Stimulated activated memory B cell treated with anti-CD40 and anti-IgM and Interleukin-4, amounts not matched to agents 10 μg/mL and 1 μg/mL and 100 μg/mL, for 72 hours (primary cell): ENCODE data around the gene SLC5A10.

ENCODE experiments used
- ATAC-seq: fragments of 150-1000 bp; cut with Tn5 transposase; 2 replicates; pipeline ENCODE4 v1.10.0; 2021
- H3K27ac Mint-ChIP-seq: one replicate; pipeline ENCODE4 v1.8.0; 2022; ENCODE audit warnings: mild to moderate bottlenecking, mixed read lengths
- H3K27me3 Mint-ChIP-seq: one replicate; pipeline ENCODE4 v1.8.0; 2022; ENCODE audit warnings: mixed read lengths
- H3K36me3 Mint-ChIP-seq: one replicate; pipeline ENCODE4 v1.8.0; 2022; ENCODE audit warnings: mixed read lengths
- H3K4me1 Mint-ChIP-seq: one replicate; pipeline ENCODE4 v1.8.0; 2022; ENCODE audit warnings: mixed read lengths
- H3K4me3 Mint-ChIP-seq: one replicate; pipeline ENCODE4 v1.8.0; 2022; ENCODE audit warnings: mild to moderate bottlenecking, moderate library complexity, mixed read lengths
- H3K9me3 Mint-ChIP-seq: one replicate; pipeline ENCODE4 v1.8.0; 2022; ENCODE audit warnings: mixed read lengths

The SLC5A10 gene

DNA sequence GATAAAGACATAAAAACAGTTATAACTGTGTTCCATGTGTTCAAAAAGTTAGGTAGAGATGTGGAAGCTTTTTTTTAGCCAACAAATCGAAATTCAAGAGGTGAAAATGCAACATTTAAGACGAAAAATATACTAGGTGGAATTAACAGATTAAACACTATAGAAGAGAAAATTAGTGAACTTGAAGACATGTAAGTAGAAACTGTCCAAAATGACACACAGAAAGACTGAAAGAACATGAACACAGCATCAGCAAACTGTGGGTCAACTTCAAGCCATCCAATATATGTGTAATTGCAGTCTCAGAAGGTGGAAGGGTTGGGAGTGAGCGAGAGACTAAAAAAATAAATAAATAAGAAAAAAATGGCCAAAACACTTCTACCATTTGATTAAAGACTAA is 43.3 kb downstream of the SLC5A10 start:
- Mint-ChIP-seq H3K4me1 (peaks cover 28% of the 10 kb centered on the region), H3K9me3 (peaks cover 3% of the 10 kb centered on the region), H3K27me3 (no peaks in the 10 kb centered on the region), H3K27ac (no peak overlapping the region), H3K4me3 (no peak overlapping the region), H3K36me3 (peaks cover 24% of the 10 kb centered on the region)
- ATAC-seq: no peak

DNA sequence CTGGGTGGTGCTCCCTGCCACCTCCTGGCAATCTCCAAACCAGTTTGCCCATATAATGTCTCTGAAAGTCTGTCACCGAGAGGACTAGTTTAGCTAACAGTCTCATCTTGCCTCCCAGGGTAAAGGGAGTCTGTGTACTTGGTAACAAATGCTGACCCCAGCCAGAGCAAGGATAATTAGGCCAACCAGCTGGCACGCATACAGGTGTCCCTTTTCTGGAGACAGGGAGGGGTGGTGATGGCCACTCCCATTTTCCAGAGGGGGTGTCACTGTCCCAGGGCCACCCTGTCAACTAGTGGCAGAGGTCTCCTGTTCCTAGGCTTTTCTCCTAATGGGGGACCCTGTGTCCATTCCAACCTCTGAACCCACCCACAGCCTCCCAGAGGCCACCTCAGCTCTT is 44.5 kb downstream of the SLC5A10 start:
- H3K27me3 Mint-ChIP-seq: no peaks in the 10 kb centered on the region
- peaks cover 3% of the 10 kb centered on the region for H3K9me3 Mint-ChIP-seq
- H3K4me1 Mint-ChIP-seq: peaks cover 40% of the 10 kb centered on the region
- no peak overlapping the region for H3K27ac Mint-ChIP-seq
- H3K36me3 Mint-ChIP-seq: peaks cover 24% of the 10 kb centered on the region
- no peak overlapping the region for H3K4me3 Mint-ChIP-seq
- no peak for ATAC-seq

DNA sequence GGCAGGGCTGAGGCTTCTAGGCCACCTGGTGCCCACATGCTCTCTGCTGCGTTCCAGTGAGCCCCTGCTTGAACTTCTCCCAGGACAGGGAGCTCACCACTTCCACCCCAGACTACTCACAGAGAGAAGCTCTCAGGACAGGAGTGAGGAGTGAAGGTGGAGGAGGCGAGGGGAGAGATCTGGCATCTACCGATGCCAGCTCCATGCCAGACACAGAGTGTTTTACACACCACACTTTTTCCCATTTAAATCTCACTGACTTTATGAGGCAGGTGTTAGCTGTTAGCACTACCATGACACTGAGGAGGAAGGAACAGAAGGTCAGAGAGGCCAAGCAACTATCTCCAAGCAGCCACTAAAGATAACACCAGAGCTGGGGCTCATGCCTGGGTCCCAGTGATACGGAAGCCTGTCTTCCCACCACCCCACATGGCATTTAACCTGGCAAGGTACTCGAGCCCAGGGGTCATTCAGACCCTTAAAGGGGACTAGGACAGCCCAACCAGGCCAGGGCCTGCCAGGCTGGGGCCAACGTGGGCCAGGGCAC is 45.8 kb downstream of the SLC5A10 start:
- H3K27ac Mint-ChIP-seq: no peak overlapping the region

DNA sequence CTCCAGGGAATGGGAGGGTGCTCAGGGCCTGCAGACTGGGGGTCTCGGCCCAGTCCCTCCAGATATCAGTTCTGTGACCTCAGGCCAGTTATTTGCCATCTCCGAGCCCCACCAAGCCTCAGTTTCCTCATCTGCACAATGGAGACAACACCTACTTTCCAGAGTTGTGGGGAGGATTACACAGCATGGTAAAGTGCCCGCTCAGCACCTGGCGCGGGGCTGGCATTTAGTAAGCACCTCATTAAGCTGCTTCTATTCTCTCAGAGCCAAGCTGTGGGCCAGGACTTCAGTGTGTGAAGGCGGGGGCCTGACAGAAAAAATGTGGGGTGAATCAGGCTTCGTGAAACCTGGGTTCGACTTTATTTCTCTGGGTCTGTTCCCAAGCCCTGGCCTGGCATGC is 47.4 kb downstream of the SLC5A10 start:
- H3K27ac Mint-ChIP-seq: no peak overlapping the region
- H3K4me3 Mint-ChIP-seq: no peak overlapping the region
- H3K9me3 Mint-ChIP-seq: peaks cover 3% of the 10 kb centered on the region
- H3K36me3 Mint-ChIP-seq: peaks cover 28% of the 10 kb centered on the region
- ATAC-seq: no peak
- H3K27me3 Mint-ChIP-seq: no peaks in the 10 kb centered on the region
- peaks cover 39% of the 10 kb centered on the region for H3K4me1 Mint-ChIP-seq

More for the DNA sequence above, 45.8 kb downstream of the SLC5A10 start:
- Mint-ChIP-seq H3K4me1 (peaks cover 43% of the 10 kb centered on the region), H3K27me3 (no peaks in the 10 kb centered on the region), H3K36me3 (peaks cover 28% of the 10 kb centered on the region), H3K9me3 (peaks cover 3% of the 10 kb centered on the region), H3K4me3 (no peak overlapping the region)
- ATAC-seq: no peak

DNA sequence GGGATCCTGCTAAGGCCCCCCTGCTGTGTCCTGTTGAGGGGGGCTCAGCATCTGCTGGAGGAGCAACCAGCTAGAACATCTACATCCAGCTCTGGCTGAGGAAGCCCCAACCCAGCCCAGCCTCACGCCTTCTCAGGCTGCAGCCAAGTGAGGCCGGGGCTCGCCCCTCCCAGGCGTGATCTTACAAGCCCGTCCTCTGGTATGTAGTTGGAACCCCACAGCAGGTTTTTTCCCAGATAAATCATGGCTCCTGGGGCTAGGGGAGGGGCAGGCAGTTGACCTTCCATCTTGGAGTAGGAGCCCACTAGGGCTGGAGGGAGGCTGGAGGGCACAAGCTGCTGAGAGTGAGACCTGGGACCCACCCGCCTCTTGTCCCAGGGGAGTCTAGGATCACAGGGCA is 47.9 kb downstream of the SLC5A10 start:
- peaks cover 40% of the 10 kb centered on the region for H3K4me1 Mint-ChIP-seq
- H3K27me3 Mint-ChIP-seq: no peaks in the 10 kb centered on the region
- H3K36me3 Mint-ChIP-seq: peaks cover 26% of the 10 kb centered on the region
- H3K27ac Mint-ChIP-seq: no peak overlapping the region
- peaks cover 3% of the 10 kb centered on the region for H3K9me3 Mint-ChIP-seq
- ATAC-seq: no peak
- H3K4me3 Mint-ChIP-seq: no peak overlapping the region

DNA sequence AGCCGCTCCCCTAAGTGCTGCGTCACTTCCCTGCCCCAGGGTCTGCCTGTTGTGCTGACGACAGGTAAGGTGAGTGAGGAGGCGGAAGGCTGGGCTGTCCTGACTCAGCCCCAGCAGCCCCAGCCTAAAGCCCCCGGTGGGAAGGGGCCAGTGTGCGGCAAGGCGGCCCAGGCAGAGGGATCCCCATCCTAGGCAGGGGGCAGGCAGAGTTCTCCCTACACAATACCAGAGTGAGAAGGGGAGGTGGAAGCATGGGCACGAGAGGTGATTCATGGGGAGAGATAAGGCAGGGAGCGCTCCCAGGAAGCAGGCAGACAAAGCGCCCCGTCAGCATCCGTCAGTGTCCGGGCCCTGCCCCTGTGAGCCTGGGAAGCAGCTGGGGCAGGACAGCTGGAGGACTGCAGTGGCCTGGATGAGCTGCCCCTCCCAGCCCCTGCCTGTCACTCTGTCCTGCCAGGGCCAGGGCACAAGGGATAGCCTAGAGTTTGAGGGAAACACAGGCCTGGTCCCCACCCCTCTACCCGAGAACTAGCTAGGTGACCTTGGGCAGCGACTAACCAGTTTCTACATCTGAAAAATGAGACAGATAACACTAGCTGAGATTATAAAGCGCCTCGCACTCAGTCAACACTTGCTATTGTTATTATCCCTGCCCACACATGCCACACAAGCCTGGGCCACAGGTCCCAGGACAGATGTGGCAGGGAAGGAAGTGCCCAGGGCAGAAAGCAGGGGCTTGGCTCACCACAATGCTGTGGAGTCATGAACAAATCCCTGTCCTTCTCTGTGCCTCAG is 48.8 kb downstream of the SLC5A10 start:
- no peaks in the 10 kb centered on the region for H3K27me3 Mint-ChIP-seq
- H3K9me3 Mint-ChIP-seq: no peaks in the 10 kb centered on the region
- H3K4me1 Mint-ChIP-seq: peaks cover 43% of the 10 kb centered on the region
- H3K4me3 Mint-ChIP-seq: no peak overlapping the region
- no peak for ATAC-seq
- H3K36me3 Mint-ChIP-seq: peaks cover 17% of the 10 kb centered on the region
- no peak overlapping the region for H3K27ac Mint-ChIP-seq

DNA sequence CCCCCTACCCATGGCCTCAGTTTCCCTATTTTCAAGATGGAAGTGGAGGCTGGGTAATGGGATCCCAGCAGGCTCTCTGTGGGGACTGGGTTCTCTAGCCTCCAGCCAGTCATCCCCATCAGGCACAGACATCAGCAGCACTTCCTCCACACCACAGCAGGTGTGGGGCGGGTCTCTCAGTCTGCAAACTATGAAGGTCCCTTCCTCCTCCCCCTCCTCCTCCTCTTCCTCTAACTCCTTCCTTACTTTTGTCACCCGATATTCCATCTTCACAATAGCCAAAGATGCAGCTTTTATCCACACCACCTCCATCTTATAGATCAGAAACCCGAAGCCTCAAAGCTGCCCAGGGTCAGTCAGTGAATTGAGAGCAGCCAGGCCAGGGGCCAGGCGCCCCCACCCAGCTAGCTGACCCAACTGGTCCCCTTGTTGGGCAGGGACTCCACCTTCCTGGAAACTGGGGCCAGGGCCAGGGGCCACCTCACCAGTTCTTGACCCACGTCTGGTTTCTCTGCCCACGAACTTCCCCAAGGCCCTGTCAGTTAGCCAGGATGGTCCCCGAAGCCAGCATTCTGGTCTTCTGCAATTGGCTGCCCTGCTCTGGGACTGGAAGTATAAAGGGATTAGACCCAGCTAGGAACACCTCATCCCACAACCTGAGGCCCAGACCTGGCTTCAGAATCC is 50.1 kb downstream of the SLC5A10 start:
- no peaks in the 10 kb centered on the region for H3K27me3 Mint-ChIP-seq

DNA sequence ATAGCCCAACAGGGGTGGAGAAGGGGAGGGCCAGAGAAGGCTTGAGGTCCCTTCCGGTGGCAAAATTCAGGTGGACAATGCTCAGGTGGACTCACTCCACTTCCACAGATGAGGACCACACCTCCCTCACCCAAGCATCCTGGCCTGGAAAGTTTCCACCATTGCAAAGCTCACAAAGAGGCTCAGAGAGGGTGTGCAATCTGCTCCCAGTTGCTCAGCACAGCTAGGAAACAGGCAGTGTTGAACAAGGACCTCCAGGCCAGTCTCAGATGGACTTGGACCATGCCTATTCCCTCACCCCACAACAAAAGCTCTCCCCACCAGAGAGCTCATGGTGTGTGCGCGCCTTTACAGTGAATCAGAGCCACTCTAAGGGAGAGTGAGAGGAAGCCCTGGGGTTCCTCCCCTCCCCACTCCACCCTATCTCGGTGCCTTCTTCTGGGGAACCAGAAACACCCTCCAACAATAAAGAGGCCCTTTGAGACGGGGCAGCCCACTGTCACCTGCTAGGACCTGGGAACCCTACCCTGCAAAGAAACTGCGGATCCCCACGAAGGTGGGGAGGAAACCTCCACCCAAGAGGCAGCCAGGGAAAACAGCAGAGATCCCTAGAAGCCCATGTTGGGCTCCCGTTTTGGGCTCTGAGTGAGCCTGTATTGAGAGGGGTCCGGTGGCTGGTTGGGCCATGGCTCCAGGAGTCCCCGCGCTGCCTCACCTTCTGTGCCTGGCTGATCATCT is 51.0 kb downstream of the SLC5A10 start:
- no peak for ATAC-seq
- Mint-ChIP-seq H3K27me3 (no peaks in the 10 kb centered on the region), H3K4me3 (peak overlapping the region; percentile 85)

More for the DNA sequence above, 50.1 kb downstream of the SLC5A10 start:
- no peak for ATAC-seq
- H3K4me3 Mint-ChIP-seq: no peak overlapping the region
- H3K9me3 Mint-ChIP-seq: no peaks in the 10 kb centered on the region
- peaks cover 49% of the 10 kb centered on the region for H3K4me1 Mint-ChIP-seq
- peaks cover 4% of the 10 kb centered on the region for H3K36me3 Mint-ChIP-seq
- H3K27ac Mint-ChIP-seq: peak overlapping the region; percentile 53

DNA sequence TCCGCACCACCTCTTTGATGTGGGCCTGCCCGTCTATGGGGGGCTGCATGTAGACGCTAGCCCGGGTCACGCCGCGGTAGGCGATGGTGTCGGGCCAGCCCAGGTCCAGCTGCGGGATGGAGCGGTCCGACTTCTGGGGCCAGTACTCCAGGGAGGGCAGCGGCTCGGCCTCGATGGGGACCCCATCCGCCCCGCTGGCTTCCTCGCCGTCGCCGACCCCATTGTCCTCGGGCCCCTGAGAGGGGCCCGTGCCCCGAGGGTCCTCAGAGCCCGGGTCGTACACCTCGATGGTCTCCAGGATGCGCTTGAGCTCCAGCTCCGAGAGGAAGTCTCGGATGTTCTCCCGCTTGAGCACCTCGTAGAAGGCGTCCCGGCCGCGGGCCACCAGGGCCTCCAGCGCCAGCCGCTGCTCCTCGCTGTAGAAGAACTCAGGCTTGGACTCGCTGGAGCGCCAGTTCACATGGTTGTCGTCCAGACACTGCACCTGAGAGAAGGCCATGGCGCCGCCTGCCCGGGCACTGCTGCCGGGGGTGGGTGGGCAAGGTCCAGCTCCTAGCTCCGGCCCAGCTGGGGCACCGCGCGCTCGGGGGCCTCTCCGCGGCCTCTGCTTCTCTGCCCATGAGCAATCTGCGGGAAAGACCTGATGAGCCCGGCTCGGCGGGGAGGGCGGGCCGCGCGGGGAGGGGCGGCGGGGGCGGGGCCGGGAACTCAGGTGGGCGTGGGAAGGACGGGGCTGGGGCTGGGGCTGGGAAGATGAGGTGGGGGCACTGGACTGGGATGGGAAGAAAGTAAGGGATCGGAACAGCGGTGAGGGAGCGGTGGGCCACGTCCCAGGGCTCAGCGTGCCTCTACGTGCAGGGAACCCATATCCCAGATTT is 51.8 kb downstream of the SLC5A10 start:
- Mint-ChIP-seq H3K4me3 (peak overlapping the region; percentile 85), H3K27me3 (no peaks in the 10 kb centered on the region), H3K36me3 (peaks cover 4% of the 10 kb centered on the region), H3K9me3 (no peaks in the 10 kb centered on the region), H3K4me1 (peaks cover 49% of the 10 kb centered on the region), H3K27ac (peak overlapping the region; percentile 81)
- peak; percentile 32 for ATAC-seq

More for the DNA sequence above, 51.0 kb downstream of the SLC5A10 start:
- peak overlapping the region; percentile 81 for H3K27ac Mint-ChIP-seq
- H3K4me1 Mint-ChIP-seq: peaks cover 49% of the 10 kb centered on the region
- peaks cover 4% of the 10 kb centered on the region for H3K36me3 Mint-ChIP-seq
- H3K9me3 Mint-ChIP-seq: no peaks in the 10 kb centered on the region

DNA sequence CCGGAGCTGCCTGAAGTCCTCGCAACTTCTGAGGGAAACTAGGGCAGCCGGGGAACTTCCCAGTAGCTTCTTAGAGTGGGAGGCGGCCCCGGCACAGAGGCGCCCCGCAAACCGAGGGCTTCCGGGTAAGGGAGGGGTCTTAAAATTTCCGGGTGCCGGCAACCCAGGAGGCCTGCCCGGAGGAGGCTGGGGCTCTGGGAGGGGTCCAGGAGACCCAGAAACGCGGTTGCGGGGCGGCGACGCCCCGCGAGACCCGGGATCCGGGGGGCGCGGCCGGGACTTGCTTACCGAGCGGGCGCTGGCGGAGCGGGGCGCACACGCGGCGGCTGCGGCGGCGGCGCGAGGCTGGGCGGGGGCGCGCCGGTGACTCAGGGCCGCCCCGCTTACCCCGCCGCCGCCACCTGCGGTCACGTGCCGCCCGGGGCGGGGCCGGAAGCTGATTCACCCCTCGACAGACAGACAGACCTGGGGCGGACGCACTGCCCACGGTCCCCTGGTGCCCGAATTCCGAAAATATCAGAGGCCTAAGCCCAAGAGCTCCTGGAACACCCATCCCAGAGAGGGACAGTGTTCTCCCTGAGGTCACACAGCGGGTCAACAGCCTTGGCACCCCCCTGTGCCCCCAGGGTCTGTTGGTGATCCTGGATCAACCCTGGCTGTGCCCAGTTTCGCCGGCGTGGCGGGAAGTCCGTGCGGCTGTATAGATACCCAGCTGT is 52.6 kb downstream of the SLC5A10 start, which contains the start of gene FAM83G:
FAM83G (minus strand) TSS at position 344 of the 716 bp plus-strand sequence. CDS start 723 bp downstream, outside the sequence.
- Mint-ChIP-seq H3K27ac (peak within 1 kb of the TSS; percentile 81), H3K4me1 (peaks cover 49% of the 10 kb centered on the region), H3K4me3 (peak within 1 kb of the TSS; percentile 85), H3K36me3 (peaks cover 4% of the 10 kb centered on the region), H3K27me3 (no peaks in the 10 kb centered on the region), H3K9me3 (no peaks in the 10 kb centered on the region)
- peak; percentile 88 for ATAC-seq

DNA sequence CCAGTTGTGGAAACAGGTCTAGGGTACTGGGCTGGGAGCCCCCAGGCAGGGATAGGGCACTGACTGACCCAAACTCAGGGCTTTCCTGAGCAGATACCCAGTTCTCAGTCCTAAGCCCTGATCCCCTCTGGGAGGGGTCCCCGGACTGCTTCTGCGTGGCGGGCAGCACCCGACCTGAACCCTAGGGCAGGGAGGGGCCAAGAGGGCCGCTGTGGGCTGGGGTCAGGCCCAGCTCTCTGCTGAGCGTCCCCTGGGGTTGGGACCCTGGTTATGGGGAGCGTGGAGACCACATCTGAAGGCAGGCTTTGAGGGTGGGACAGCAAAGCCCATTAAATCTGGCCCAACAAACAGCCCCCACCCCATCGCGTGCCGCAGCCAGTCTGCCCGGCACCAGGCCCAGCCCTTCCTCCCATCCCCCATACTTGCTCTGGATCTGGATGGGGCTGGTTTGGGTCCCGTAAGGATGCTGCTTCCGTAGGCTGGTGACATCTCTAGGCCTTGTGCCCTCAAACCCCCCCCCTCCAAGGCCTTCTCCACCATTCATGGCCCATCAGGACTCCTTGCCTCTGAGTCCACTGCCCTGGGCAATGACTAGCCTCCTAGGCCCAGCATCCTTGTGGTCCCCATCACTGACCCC is 53.3 kb downstream of the SLC5A10 start:
- Mint-ChIP-seq H3K27ac (peak overlapping the region; percentile 81), H3K36me3 (peaks cover 4% of the 10 kb centered on the region), H3K9me3 (no peaks in the 10 kb centered on the region), H3K4me1 (peaks cover 49% of the 10 kb centered on the region), H3K27me3 (no peaks in the 10 kb centered on the region), H3K4me3 (peak overlapping the region; percentile 75)
- peak; percentile 14 for ATAC-seq

DNA sequence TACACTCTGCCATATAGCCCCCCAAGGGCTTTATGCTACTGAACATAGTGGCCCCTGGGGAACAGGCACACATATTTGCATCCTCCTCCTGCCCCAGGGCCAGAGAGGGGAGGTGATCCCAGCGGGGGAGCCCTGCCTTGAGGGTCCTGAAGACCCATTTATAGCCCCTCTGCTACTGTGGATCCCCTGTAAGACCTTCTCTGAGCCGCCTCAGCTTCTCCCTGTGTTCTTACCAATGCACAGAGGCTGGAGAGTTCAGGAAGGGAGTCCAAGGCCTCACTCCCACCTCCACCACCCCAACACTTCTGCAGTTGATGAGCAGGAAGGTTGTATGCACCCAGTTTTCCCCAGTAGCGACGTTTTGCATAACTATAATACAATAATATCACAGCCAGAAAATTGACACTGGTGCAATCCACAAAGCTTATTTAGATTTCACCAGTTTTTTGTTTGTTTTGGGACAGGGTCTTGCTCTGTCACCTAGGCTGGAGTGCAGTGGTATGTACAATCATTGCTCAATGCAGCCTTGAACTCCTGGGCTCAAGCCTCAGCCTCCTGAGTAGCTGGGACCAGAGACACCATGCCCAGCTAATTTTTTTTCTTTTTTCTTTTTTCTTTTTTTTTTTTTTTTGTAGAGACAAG is 53.9 kb downstream of the SLC5A10 start:
- H3K27me3 Mint-ChIP-seq: no peaks in the 10 kb centered on the region
- H3K4me3 Mint-ChIP-seq: peak overlapping the region; percentile 41
- H3K9me3 Mint-ChIP-seq: no peaks in the 10 kb centered on the region
- ATAC-seq: no peak
- peak overlapping the region; percentile 81 for H3K27ac Mint-ChIP-seq
- peaks cover 4% of the 10 kb centered on the region for H3K36me3 Mint-ChIP-seq
- peaks cover 44% of the 10 kb centered on the region for H3K4me1 Mint-ChIP-seq

DNA sequence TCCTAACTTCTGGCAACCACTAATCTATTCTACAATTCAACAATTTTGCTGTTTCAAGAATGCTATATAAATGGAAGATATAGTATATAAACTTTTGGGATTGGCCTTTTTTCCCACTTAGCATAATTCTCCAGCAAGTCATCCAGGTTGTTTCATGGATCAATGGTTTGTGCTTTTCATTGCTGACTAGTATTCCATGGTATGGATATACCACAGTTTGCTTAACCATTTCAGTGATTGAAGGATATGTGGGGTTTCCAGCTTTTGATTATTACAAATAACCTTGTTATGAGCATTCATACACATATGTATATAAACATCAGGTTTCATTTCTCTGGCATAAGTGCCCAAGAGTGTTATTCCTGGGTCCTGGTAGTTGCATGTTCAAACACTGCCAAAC is 54.7 kb downstream of the SLC5A10 start:
- H3K27ac Mint-ChIP-seq: peak overlapping the region; percentile 81

More for the DNA sequence above, 54.7 kb downstream of the SLC5A10 start:
- Mint-ChIP-seq H3K27me3 (no peaks in the 10 kb centered on the region), H3K4me3 (no peak overlapping the region), H3K9me3 (no peaks in the 10 kb centered on the region), H3K36me3 (peaks cover 4% of the 10 kb centered on the region), H3K4me1 (peaks cover 39% of the 10 kb centered on the region)
- ATAC-seq: no peak
